Activated CD4-positive, CD25-positive, alpha-beta regulatory T cell treated with anti-CD3 and anti-CD28 coated beads, Interleukin-2, amount 50 U/mL, for 72 hours (primary cell): ENCODE measurements around the gene PAK1IP1.
A peak's percentile ranks its signal among the peaks of the same experiment; 100 is the strongest.
"Not testable (repeated sequence)": the region's sequence is repeated elsewhere in the genome, so short reads cannot be mapped to it uniquely, and the experiment has no call there.

ENCODE experiments used
- DNase-seq: peaks from one replicate; pipeline ENCODE4 v3.0.0; 2021

PAK1IP1 gene

DNA sequence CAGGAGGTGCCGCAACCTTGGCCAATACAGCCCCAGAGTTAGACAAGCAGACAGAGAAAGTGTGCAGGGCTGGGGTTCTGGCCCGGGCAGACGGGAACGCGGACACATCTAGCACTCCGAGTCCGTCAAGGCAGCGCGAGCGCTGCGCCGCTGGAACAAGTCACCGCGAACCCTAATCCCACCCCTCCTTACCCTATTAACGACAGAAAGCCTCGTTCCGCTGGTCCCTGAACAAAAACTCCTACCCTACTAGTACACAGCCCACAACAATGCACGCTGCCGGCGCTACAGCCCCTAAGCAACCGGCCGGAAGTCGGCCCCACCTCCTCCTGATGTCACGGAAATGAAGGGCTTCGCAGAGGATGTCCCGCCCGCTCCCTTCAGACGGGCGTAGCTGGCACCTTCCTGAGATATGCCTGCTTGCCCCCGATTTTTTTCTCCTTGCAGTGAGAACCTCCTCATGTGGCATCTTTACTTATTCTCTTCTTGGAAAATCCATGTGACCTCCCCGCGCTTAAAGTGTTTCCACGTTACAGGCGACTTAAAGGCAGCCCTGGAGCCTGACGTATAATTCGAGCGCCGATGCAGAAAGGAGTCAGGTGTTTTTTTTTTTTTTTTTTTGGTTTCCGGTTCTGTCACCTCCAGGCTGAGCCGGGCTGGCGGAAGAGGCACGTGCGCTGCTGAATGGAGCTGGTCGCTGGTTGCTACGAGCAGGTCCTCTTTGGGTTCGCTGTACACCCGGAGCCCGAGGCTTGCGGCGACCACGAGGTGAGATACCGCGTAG is at the start of gene PAK1IP1, which contains the start of gene C6orf52:
Gene PAK1IP1 (plus strand): TSS at position 671 of the 784 bp plus-strand sequence. CDS start 14 bp downstream, at position 685.
Gene C6orf52 (minus strand): TSS at position 315 of the 784 bp plus-strand sequence. CDS start 7,066 bp downstream, outside the sequence.
- peak; percentile 88 for DNase-seq

DNA sequence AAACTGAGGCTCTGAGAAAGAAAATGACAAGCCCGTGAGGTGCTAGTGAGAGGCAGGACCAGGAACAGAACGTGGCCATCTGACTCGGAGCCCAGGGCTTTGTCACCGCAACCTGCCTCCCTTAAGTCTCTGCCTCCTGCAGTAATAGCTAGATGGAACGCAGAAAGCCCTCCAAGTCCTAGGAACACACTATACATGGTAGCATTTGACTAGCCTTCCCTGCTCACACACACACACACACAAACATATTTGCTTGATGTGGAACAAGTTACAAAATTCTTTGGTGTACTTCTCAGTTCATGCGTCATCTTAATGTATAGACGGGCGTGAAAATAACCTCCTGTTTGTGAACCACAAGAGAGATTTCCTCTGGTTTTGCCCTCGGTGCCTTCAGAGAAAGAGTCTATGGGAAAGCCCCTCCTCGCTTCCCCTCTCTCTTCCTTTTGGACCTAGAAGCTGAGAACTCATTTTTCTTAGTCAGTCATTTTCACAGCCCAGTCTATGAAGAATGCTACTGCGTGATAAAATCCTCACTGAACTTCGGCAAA is 39.2 kb upstream of the PAK1IP1 start:
- DNase-seq: no peak

GRCh38 chr6:10658910-10659698 is 35.7 kb upstream of the PAK1IP1 start:
- no peak for DNase-seq

- no peak for DNase-seq
Measured at GRCh38 chr6:10659699-10660348, 34.9 kb upstream of the PAK1IP1 start.

DNA sequence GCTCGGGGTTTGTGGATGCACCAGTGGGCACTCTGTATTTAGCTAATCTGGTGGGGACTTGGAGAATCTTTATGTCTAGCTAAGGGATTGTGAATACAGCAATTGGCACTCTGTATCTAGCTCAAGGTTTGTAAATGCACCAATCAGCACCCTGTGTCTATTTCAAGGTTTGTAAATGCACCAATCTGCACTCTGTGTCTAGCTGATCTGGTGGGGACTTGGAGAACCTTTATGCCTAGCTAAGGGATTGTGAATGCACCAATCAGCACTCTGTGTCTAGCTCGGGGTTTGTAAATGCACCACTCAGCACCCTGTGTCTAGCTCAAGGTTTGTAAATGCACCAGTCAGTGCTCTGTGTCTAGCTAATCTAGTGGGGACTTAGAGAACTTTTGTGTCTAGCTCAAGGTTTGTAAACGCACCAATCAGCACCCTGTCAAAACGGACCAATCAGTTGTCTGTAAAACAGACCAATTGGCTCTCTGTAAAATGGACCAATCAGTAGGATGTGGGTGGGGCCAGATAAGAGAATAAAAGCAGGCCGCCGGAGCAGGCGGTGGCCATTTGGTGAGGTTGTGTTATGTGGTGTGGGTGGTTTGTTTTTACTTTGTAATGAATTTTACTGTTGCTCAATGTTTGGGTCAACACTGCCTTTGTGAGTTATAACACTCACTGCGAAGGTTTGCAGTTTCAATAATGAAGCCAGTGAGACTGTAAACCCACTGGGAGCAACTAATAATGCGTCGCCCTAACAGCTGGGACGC is 34.2 kb upstream of the PAK1IP1 start:
- not testable (repeated sequence) for DNase-seq

DNA sequence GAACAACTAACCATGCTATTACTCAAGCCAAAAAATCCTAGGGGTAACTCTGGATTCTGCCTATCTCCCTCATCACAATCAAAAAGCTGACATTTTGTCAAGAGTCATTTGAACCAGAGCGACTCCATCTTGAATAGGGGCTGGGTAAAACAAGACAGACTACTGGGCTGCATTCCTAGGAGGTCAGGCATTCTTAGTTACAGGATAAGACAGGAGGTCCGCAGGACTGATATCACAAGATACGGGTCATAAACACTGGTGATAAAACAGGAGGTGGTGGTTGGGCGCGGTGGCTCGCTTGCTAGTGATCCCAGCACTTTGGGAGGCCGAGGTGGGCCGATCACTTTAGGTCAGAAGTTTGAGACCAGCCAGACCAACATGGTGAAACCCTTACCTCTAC is 32.6 kb upstream of the PAK1IP1 start:
- DNase-seq: no peak

DNA sequence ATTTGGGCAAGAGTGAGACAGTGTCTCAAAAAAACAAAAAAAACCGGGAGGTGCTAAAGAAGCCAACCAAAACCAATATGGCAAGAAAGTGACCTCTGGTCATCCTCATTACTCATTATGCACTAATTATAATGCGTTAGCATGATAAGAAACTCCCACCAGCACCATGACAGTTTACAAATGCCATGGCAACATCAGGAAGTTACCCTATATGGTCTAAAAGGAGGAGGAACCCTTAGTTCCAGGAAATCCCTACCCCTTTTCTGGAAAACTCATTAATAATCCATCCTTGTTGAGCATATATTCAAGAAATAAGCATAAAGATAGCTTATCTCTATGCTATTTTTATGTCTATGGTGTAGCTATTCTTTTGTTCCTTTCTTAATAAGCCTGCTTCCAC is 32.0 kb upstream of the PAK1IP1 start:
- DNase-seq: no peak

DNA sequence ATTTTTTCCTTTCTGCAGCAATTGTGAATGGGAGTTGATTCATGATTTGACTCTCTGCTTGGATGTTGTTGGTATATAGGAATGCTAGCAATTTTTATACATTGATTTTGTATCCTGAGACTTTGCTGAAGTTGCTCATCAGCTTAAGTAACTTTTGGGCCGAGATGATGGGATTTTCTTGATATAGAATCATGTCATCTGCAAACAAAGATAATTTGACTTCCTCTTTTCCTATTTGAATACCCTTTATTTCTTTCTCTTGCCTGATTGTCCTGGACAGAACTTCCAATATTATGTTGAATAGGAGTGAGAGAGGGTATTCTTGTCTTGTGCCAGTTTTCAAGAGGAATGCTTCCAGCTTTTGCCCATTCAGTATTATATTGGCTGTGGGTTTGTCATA is 29.2 kb upstream of the PAK1IP1 start:
- DNase-seq: not testable (repeated sequence)

DNA sequence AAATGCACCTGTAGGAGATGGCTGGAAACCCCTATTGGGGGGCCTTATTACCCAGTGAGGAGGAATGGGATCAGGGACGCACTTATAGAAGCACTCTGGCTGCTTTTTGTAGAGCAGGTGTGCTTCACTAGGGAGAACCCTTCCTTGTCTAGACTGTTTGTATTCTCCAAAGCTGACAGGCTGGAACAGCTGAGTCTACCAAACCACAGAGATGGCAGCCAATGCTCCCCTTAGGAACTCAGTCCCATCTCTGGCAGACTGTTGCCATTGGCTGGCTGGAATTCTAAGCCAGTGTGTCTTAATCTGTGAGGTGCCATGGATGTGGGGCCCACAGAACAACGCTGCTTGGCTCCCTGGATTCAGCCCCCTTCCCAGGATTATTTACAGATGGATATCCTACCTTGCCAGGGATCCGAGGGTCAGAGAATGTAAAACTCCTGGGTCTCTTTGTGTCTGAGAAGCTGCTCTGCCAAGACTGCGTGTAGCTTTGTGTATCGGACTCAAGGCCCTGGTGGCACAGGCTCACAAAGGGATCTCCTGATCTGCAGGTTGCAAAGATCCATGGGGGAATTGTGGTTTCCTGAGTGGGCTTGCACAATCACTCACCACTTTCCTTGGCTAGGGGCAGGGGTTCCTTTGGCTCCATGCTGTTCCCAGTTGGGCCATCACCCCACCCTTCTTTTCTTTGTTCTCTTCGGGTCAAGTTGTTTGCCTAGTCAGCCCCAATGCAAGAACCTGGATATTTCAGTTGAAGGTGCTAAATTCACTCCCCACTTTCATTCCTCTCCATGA is 26.4 kb upstream of the PAK1IP1 start:
- DNase-seq: no peak

GRCh38 chr6:10676403-10676802 is 18.4 kb upstream of the PAK1IP1 start:
- no peak for DNase-seq

- DNase-seq: no peak
Measured at GRCh38 chr6:10678456-10678855, 16.3 kb upstream of the PAK1IP1 start.

GRCh38 chr6:10681795-10682194 is 13.0 kb upstream of the PAK1IP1 start:
- DNase-seq: no peak

DNA sequence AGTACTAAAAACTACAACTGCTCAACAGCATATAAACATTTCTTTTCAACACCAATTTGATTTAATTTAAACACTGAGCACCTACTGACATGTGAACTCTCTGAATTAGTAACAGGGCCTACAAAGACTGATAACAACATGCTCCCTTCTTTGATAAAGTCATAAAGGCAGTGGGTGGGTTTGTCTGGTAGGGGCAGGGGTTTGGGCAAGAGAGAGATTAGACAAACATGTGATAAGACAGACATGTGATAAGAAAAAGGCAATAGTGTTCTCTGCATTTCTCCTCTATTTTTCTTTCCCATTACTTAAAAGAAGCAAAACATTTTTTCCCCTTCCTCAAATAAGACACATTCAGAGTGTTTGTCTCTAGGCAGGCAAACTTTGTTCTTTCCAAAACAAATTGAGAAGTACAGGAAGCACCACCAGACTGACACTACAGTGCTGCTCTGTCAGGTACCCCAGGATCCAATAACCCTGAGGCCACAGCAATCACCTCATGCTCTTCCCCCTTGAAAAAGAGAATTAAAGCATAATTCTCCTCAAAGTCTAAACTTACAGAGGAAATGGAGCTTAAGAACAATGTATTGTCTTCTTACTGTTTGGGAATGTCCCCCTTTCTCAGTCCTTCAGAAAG is 12.3 kb upstream of the PAK1IP1 start:
- DNase-seq: no peak

DNA sequence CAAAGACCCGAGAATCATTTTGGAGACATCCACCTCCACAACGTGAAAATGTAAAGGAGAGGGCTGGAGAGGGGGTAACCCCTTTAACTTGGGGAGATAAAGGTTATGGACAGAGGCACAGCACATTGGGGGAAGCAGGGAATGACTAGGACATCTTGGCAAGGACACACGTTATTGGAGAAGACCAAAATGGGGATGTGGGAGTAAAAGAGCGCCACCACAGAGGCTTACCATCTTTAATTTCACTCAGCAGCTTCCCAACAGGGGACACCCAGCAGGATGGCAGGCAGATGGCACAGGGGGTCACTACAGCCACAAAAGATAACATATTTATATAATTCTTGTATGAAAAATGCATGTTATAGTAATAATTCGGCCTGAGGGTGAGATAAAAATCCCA is 10.2 kb upstream of the PAK1IP1 start:
- no peak for DNase-seq

GRCh38 chr6:10685092-10685915 is 9.5 kb upstream of the PAK1IP1 start:
- DNase-seq: no peak

GRCh38 chr6:10686901-10687300 is 7.9 kb upstream of the PAK1IP1 start:
- DNase-seq: no peak

DNA sequence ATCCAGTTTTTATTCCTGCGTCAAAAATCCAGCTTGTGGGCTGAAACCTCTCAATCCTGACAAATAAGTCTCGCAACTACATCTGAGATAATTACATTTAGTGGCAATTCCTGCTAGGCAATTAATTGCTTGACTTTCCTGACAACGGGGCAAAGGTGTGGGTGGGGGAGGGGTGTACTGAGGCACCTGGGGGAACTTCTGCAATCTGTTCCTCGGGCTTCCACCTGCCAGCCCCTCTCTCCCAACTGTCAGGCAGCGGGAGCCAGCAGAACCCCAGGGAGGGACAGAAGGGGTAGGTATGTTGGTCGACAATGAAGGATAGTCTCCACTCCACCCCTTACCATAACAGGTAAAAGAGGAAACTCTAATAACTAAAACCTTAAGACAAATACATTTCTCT is 7.2 kb upstream of the PAK1IP1 start:
- no peak for DNase-seq

DNA sequence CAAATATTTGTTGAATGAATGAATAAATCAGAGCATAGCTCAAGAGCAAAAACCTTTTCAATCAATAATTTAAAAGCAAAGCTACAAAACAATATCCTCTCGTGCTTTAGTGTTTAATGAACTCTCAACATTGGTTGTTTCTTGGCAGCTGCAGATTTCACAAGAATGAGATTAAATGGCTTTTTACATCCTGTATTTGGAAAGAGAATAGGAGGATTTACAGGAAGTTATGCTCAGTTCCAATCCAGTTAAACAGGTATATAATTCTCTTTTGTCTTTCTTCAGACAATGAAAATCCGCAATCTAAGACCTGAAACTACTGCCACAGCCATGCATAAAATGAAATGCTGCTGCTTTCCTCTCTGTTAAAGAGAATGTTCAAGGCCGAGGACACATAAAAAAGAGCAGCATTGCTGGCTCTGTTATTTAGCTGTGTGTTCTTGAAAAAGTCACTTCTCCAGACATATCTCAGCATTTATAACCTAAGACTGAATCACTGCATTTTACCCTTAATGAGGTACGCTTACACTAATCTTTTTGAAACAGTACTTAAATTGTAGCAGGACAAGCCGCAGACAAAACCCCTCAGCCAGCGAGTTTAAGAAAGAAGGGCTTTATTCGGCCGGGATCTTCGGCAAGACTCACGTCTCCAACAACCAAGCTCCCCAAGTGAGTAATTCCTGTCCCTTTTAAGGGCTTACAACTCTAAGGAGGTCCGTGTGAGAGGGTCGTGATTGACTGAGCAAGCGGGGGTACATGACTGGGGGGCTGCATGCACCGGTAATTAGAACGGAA is 3.9 kb upstream of the PAK1IP1 start:
- no peak for DNase-seq

DNA sequence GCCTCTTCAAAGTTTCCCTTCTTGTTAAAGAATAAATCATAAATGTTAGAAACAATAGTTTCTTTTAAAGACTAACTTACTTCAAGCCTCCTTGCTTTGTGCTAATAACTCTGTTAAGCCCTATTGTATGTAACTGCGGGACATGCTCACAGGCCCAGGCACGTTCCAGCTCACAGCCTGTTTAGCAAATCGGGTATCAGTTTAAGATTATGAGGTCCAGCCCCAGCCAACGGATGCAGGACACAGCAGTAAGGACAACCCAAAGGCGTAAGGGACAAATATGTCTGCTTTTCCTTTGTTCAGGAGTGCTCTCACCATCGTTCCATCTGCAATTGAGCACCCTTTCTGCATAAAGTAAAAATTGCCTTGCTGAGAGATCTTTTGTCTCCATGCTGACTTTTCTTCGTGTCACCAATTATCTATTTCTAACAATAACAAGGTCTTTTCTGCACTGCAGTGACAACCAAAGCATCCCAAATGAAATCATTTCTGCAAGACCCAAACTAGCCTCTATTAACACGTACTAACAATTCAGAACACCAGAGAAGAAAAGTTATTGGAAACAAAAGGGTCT is 1.7 kb upstream of the PAK1IP1 start:
- no peak for DNase-seq
